Measurements from ENCODE around the gene TGFBRAP1.
"Not testable (repeated sequence)": the region's sequence is repeated elsewhere in the genome, so short reads cannot be mapped to it uniquely, and the experiment has no call there.

The TGFBRAP1 gene

GRCh38 chr2:105344704-105345345 is 15.3 kb upstream of the TGFBRAP1 start:
- peak in 2 of 4 experiments; percentile 39 to 51 for DNase-seq

DNA sequence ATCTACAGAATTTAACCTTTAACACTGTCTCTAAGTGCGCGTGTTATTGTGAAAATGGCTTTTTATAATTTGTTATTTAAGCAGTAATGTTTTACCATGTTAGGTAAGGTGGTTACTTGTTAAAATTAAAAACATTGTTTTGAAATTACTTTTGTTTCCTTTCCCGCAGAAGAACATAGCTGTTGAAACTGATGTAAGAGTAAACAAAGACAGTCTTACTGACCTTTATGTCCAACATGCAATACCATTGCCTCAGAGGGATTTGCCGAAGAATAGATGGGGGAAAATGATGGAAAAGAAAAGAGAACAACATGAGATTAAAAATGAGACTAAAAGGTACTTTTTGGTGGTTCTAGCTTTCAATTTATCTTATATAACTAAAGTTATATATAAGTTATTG is 9.9 kb upstream of the TGFBRAP1 start:
- DNase-seq = no peak

- DNase-seq = peak in 2 of 4 experiments; percentile 7 to 23
Measured at GRCh38 chr2:105338020-105338385, 8.5 kb upstream of the TGFBRAP1 start.

DNA sequence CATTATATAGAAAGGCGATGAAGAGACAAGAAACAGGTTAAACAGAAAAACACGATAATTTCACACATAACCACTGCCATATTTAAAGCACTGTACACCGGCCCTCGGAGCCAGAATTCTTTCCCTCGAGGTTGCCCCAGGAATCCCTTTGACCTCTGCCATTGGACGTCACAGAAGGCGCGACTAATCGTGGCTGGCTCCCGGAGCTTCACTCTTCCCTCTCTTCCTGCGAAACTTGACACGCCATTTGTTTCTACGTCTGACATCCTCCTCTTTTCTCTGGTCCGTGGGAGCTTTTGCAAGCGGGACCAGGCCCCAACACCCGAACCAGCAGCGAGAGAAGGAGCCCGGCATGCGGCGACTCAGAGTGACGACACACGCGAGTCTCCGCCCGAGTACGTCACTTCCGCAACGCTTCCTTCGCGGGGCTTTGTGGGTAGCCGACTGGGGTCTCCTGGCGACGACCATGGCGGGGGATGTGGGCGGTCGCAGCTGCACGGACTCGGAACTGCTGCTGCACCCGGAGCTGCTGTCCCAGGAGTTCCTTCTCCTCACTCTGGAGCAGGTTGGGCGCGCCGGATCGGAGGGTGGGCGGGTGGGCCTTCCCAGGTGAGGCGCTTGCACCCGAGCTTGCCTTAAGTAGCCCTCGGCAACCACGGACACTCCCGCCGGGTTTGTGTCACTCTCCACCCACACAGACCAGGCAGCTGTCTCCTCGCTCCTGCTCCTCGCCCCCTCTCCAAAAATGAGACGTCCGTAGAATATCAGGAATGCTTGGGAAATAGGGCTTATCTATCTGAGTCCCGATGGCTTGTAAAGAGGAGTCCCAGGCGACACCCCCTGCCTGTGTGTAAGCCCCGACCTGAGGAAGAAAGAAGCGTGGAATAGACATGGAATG is 7.8 kb upstream of the TGFBRAP1 start, which contains the start of gene C2orf49:
C2orf49 (plus strand) TSS at position 419 of the 898 bp plus-strand sequence; CDS start at position 467, 48 bp downstream.
- peak; percentile 91 to 95 (median 94) for DNase-seq

GRCh38 chr2:105336786-105337121 is 7.2 kb upstream of the TGFBRAP1 start:
- DNase-seq = no peak

GRCh38 chr2:105335469-105335868 is 5.9 kb upstream of the TGFBRAP1 start:
- no peak for DNase-seq

DNA sequence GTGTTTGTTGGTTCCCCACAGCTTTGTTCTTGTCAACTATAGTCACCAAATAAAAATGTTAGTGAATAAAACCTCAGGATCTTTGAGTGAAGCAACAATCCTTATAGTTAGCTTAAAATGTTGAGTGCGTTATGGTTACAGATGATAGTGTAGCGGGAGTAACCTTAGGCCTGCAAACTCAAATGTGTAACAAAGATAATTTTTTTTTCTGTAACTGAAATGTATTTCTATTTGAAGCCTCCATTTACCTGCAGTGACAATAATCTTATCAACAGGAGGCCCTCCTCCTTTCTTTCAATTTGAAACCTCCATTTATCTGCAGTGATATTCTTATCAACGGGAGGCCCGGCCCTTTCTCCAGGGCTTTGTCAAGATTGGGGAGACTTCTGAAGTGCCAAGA is 4.7 kb upstream of the TGFBRAP1 start:
- DNase-seq = no peak

DNA sequence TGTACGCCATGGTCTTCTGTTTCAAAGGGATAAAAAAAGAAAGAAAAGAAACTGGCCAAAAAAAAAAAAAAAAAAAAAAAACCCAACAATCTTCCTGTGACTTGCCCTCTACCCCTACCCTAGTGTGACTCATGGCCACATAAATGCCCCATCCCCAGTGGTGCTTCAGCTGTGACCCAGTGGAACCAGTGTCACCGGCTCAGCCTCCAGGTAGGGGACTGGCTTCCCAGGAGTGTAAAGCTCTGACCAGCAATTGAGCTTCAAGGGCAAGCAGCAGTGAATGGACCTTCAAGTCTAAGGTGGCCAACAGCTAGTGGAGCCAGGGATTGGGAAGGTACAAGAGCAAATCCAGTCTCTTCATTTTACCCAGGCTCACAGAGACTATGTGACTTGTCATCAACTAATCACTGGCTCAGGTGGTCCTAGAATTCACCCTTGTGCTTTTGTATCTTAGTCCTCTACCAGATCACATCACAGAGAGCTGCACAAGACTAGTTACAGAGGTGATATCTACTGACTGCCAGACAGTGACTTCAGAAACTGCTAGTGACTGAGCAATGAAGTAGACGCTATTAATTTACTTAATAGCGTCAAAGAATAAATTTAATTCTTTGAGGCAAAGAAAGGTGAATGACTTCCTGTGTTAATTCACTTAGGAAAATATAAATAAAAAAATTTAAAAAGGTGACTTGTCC is 1.3 kb upstream of the TGFBRAP1 start:
- no peak for DNase-seq

- DNase-seq = peak in 2 of 4 experiments; percentile 19 to 25
Measured at GRCh38 chr2:105329197-105329554, 359 bp downstream of the TGFBRAP1 start.

GRCh38 chr2:105328281-105329196 is 996 bp downstream of the TGFBRAP1 start:
- DNase-seq = peak; percentile 50 to 66 (median 64)

GRCh38 chr2:105327690-105328089 is 1.8 kb downstream of the TGFBRAP1 start:
- no peak for DNase-seq

DNA sequence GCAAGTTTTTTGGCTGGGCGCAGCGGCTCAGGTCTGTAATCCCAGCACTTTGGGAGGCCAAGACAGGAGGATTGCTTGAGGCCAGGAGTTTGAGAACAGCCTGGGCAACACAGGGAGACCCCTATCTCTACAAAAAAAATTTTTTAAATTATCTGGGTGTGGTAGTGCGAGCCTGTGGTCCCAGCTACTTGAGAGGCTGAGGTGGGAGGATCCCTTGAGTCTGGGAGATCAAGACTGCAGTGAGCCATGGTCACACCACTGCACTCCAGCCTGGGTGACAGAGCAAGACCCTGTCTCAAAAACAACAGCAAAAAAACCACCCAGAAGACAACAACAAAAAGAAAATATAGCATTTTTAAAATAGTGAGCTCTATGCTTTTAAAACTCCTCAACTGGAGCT is 2.3 kb downstream of the TGFBRAP1 start:
- DNase-seq = not testable (repeated sequence)

DNA sequence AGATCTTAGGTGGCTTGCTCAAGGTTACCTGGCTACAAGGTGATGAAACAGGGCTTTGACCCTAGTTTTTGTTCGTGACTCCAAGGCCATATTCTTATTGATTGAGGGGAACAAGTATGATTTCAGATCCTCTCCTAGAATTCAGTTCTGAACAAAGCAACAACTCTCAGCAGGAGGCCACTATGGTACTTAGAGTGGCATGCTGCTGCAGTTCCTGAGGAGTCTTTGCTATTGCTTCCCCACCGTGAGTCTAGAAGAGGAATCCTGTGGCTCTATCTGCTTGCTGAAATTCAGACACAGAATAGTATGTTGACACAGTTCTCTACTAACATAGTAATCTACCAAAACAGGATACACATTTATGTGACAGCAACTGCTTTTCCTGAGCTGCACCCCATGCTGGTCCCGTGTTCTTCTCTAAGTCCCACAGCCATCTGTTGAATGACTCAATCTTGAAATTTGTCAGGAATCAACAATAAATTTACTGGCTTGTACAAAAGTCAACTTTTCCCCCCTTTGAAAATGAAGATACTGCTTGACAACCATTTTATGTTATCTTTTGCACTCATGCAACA is 4.1 kb downstream of the TGFBRAP1 start:
- DNase-seq = peak; percentile 40 to 67 (median 59)

GRCh38 chr2:105324732-105325131 is 4.8 kb downstream of the TGFBRAP1 start:
- peak in 1 of 4 experiments; percentile 15 for DNase-seq

- peak in 2 of 4 experiments; percentile 22 to 31 for DNase-seq
Measured at GRCh38 chr2:105324101-105324500, 5.4 kb downstream of the TGFBRAP1 start.

DNA sequence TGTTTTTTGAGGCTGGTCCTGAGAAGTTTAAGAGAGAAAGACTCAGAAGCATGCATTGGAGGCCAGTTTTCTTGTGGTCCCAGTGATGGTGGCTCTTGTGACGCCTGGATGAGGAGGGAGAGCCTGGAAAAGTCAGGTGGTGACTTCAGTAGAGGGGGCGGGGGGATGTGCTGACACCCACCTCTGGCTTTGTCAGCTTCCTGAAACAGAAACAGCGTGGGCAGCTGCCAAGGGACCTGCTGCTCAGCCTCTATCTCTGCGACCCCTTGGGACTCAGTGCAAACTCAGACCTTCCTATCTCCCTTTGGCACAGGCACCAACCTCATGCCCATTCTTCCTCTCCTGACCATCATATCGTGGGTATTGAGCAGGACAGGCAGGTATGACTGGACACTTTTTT is 6.4 kb downstream of the TGFBRAP1 start:
- DNase-seq = peak in 3 of 4 experiments; percentile 47 to 63 (median 54)

- no peak for DNase-seq
Measured at GRCh38 chr2:105321875-105322646, 7.5 kb downstream of the TGFBRAP1 start.

DNA sequence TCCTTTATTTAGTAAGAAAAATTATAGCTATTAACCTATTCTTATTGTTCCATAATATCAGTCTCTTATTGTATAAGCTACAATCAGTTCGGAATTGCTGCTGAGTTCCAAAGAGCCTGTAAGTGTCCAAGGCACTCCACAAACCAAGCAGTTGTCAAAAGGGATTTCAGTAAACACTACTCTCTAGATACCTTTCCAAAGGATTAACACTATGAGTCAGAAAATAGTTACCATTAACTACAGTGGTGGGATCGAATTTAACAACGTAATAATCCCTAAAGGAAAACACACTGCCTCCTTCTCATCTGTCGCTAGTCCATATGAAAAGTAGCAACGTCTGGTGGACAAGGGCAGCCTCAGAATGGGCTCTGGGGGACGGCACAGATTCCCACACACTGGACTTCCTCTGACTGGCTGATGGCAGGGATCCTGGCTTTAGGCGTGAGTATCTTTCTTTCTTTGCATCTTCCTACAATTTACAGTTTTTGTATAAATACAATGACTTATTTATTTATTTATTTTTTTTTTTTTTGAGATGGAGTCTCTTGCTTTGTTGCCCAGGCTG is 8.8 kb downstream of the TGFBRAP1 start:
- no peak for DNase-seq

DNA sequence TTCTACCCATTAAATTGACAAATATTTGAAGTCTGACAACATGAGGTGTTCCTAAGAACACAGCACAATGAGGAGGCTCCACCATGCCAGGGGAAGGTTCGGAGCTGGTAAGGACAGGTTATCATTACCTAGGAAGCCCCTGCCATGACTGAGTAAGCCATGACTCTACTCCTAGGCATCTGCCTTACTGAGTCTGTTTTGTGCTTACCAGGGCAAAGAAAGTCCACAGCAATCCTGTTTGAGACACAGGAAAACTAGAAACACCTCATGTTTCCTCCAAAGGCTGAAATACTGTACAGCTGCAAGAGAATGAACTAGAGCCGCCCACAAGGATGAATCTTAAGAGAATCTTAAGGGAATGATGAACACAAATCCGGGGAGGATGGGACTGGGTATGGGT is 11.6 kb downstream of the TGFBRAP1 start:
- no peak for DNase-seq

GRCh38 chr2:105315314-105315713 is 14.2 kb downstream of the TGFBRAP1 start:
- DNase-seq = no peak

- peak in 2 of 4 experiments; percentile 62 to 69 for DNase-seq
Measured at GRCh38 chr2:105313877-105314276, 15.7 kb downstream of the TGFBRAP1 start.
